K562 (cell line): ENCODE data around the gene CHGA. TPM values are rescaled to one million over a fixed set of nuclear protein-coding genes. Genes with fewer than 3 reads are reported as not detected.

Experiments
- ATAC-seq: fragments of 200-7000 bp; cut with Tn5 transposase; 3 replicates; pipeline ENCODE4 v1.9.1; 2020; ENCODE audit warnings: moderate library complexity
- BruUV-seq: library from RNA; stranded (reverse); fragments of 400-500 nt; replicated peaks from 2 replicates; lab custom pipeline; 2021; lab: Mats Ljungman, UMichigan
- CTCF ChIA-PET: fragments of 300-600 bp; formaldehyde crosslinking; extraction: SDS; loops from one replicate; lab custom pipeline; 2021; ENCODE audit warnings: low intra/inter-chr PET ratio; lab: Yijun Ruan, JAX
- POLR2A ChIA-PET: fragments of 300-600, 350-650 bp; sonication (Branson Sonifier 250); formaldehyde crosslinking; extraction: SDS; loops from one replicate; lab custom pipeline; 2021; ENCODE audit warnings: antibody characterized with exemption, inconsistent platforms; lab: Yijun Ruan, JAX
- DNase-seq, 4 experiments: peaks; one replicate each; pipeline versions ENCODE4 v3.0.0 to v3.0.0-alpha.2; 2011 to 2018; ENCODE audit warnings: low spot score in 3 of 4, mixed read lengths in 3 of 4; ENCODE audit errors: extremely low read depth in 1 of 4
- FAIRE-seq: peaks from 2 replicates; lab custom pipeline; 2011; peaks lifted over from hg19 to GRCh38; lab: Jason Lieb, UNC
- H2AFZ ChIP-seq: 2 replicates; pipeline ENCODE4 v1.6.0; 2011; ENCODE audit warnings: low read depth, low read length, control low read depth, inconsistent platforms
- H3K27ac ChIP-seq: fragments of 200-600 bp; 3 replicates; pipeline ENCODE4 v1.8.0; 2011; ENCODE audit warnings: low read depth, mild to moderate bottlenecking, control low read depth, inconsistent platforms, low read length, moderate library complexity, mixed read lengths; ENCODE audit errors: extremely low read depth
- H3K27me3 ChIP-seq, 2 experiments: fragments of 300-600 bp in 1 of 2; 2 replicates in 1 of 2; 3 replicates in 1 of 2; pipeline versions ENCODE4 v1.6.0 to v1.8.0; 2011; ENCODE audit warnings: inconsistent platforms in 2 of 2, low read length in 2 of 2, mild to moderate bottlenecking in 1 of 2, mixed read lengths in 1 of 2, moderate library complexity in 1 of 2; ENCODE audit not compliant: control insufficient read depth in 2 of 2, insufficient read depth in 2 of 2
- H3K36me3 ChIP-seq: fragments of 300-600 bp; 3 replicates; pipeline ENCODE4 v1.8.0; 2011; ENCODE audit warnings: mild to moderate bottlenecking, low read length, inconsistent platforms; ENCODE audit not compliant: control insufficient read depth, insufficient read depth
- H3K4me1 ChIP-seq, 2 experiments: fragments of 200-600 bp in 1 of 2; replicated peaks in 1 of 2; 2 replicates in 1 of 2; 3 replicates in 1 of 2; pipeline versions ENCODE4 v1.5.1 to v1.8.0; 2011; ENCODE audit warnings: inconsistent platforms in 2 of 2, low read length in 2 of 2, mild to moderate bottlenecking in 1 of 2, mixed read lengths in 1 of 2, moderate library complexity in 1 of 2; ENCODE audit not compliant: control insufficient read depth in 2 of 2, insufficient read depth in 2 of 2
- H3K4me2 ChIP-seq: 2 replicates; pipeline ENCODE4 v1.6.1; 2011; ENCODE audit warnings: low read length, control low read depth, inconsistent platforms, mixed read lengths; ENCODE audit not compliant: insufficient read depth
- H3K4me3 ChIP-seq: fragments of 200-600 bp; sonication (generic), shearing (Covaris generic); 2 replicates; pipeline ENCODE4 v1.5.1; 2016; ENCODE audit warnings: control low read depth, inconsistent platforms
- H3K79me2 ChIP-seq: fragments of 200-600 bp; 3 replicates; pipeline ENCODE4 v1.8.0; 2011; ENCODE audit warnings: low read length, inconsistent platforms; ENCODE audit not compliant: control insufficient read depth, insufficient read depth
- H3K9ac ChIP-seq, 2 experiments: 2 replicates each; pipeline versions ENCODE4 v1.6.0 to v1.6.1; 2011; ENCODE audit warnings: low read depth in 2 of 2, low read length in 2 of 2, control low read depth in 1 of 2, inconsistent platforms in 1 of 2, mild to moderate bottlenecking in 1 of 2, mixed read lengths in 1 of 2; ENCODE audit not compliant: insufficient read depth in 1 of 2
- H3K9me1 ChIP-seq: one replicate; pipeline ENCODE4 v1.6.0; 2011; ENCODE audit warnings: inconsistent platforms, mild to moderate bottlenecking, low read length, moderate library complexity; ENCODE audit not compliant: control insufficient read depth, insufficient read depth
- H3K9me3 ChIP-seq: replicated peaks from 2 replicates; pipeline ENCODE4 v1.5.1; 2011; ENCODE audit warnings: low read depth, low read length, inconsistent platforms; ENCODE audit not compliant: control insufficient read depth, insufficient read depth
- H4K20me1 ChIP-seq: replicated peaks from 2 replicates; pipeline ENCODE4 v1.6.1; 2011; ENCODE audit warnings: low read length, inconsistent platforms, mixed read lengths; ENCODE audit not compliant: control insufficient read depth, insufficient read depth
- FUS ChIP-seq: fragments of 200-400 bp; formaldehyde crosslinking; optimal IDR thresholded peaks from 2 replicates; pipeline ENCODE3; 2017; ENCODE audit warnings: low read depth, low read length
- HNRNPH1 ChIP-seq: fragments of 200-400 bp; formaldehyde crosslinking; optimal IDR thresholded peaks from 2 replicates; pipeline ENCODE3; 2017; ENCODE audit warnings: low read depth, mild to moderate bottlenecking, low read length, moderate library complexity
- NRF1 ChIP-seq, 2 experiments: fragments of 450-650 bp; IDR thresholded peaks in 1 of 2; conservative IDR thresholded peaks in 1 of 2; 2 replicates each; pipeline ENCODE4 v1.6.1; 2014; ENCODE audit warnings: mild to moderate bottlenecking in 2 of 2
- SRSF3 ChIP-seq: fragments of 200-400 bp; formaldehyde crosslinking; IDR thresholded peaks from 2 replicates; pipeline ENCODE4 v1.6.1; 2016; ENCODE audit warnings: mild to moderate bottlenecking, low read length, moderate library complexity; ENCODE audit not compliant: insufficient read depth
- ZEB2 ChIP-seq: fragments of 450-650 bp; IDR thresholded peaks from 2 replicates; pipeline ENCODE4 v1.6.1; 2016
- ZNF707 ChIP-seq: fragments of 250-450 bp; sonication (Bioruptor Pico); conservative IDR thresholded peaks from 2 replicates; pipeline ENCODE4 v1.8.0; 2022; ENCODE audit warnings: inconsistent platforms, mild to moderate bottlenecking, moderate library complexity
- WGBS: fragments of 100-300 bp; shearing (Covaris generic); methylation state at CpG from one replicate; pipeline ENCODE4 v1.1.6; 2016; ENCODE audit warnings: low coverage, mixed read lengths; ENCODE audit not compliant: insufficient coverage; ENCODE audit errors: missing lambda C conversion rate; 5-methylcytosine and 5-hydroxymethylcytosine counted together
- in situ Hi-C: fragments of 300-500 bp; cut with MboI; formaldehyde crosslinking; loops from 4 replicates; pipeline ENCODE4 v1.15.0; 2018; ENCODE audit warnings: inconsistent platforms, mixed read lengths
- intact Hi-C: fragments of 100-400 bp; cut with micrococcal nuclease; formaldehyde crosslinking; loops from 2 replicates; pipeline ENCODE4 v1.14.2; 2022
- polyA plus RNA-seq, 8 experiments: library from polyadenylated mRNA; depleted of rRNA in 4 of 8; stranded (reverse) in 5 of 8; unstranded in 3 of 8; fragments of >200 nt; fragmentation: Nextera tagmentation in 2 of 8; fragmentation: Illumina TruSeq in 1 of 8; extraction: Ambion mirVana in 2 of 8; extraction: Trizol in 1 of 8; gene quantifications; 2 replicates each; pipeline versions ENCODE4 v1.2.1 to v1.2.3, GENCODE V29; 2011 to 2014; ENCODE audit warnings: inconsistent platforms in 1 of 8, missing spikeins in 1 of 8
- total RNA-seq, 7 experiments: library from RNA; depleted of rRNA in 6 of 7; stranded (reverse); fragments of >200 nt in 6 of 7; fragmentation: Illumina TruSeq in 2 of 7; extraction: Trizol in 2 of 7; gene quantifications; 2 replicates each; pipeline versions ENCODE4 v1.2.1 to v1.2.3, GENCODE V29; 2011 to 2021; ENCODE audit warnings: low replicate concordance in 1 of 7
- TF ChIP-seq, protein P1 (sequence below), 2 experiments: IDR thresholded peaks; 2 replicates each; pipeline ENCODE4 v1.6.1; 2011; ENCODE audit warnings: borderline replicate concordance in 1 of 2, control low read depth in 1 of 2, low read depth in 1 of 2, low read length in 1 of 2, mild to moderate bottlenecking in 1 of 2, mixed read lengths in 1 of 2, moderate library complexity in 1 of 2; ENCODE audit not compliant: insufficient read depth in 1 of 2, insufficient read length in 1 of 2, poor library complexity in 1 of 2, severe bottlenecking in 1 of 2; ENCODE audit errors: extremely low read depth in 1 of 2
- TF ChIP-seq, protein P2 (sequence below): fragments of 450-650 bp; formaldehyde crosslinking; IDR thresholded peaks from 2 replicates; pipeline ENCODE4 v1.4.0; 2020; ENCODE audit warnings: mild to moderate bottlenecking, moderate library complexity
- TF ChIP-seq, protein P3 (sequence below): sonication (generic); formaldehyde crosslinking; IDR thresholded peaks from 2 replicates; pipeline ENCODE4 v1.8.0; 2023; ENCODE audit warnings: mild to moderate bottlenecking, missing genetic modification reagents
- TF ChIP-seq, protein P4 (sequence below): sonication (generic); formaldehyde crosslinking; IDR thresholded peaks from 2 replicates; pipeline ENCODE4 v1.8.0; 2023; ENCODE audit warnings: missing genetic modification reagents, mild to moderate bottlenecking, borderline replicate concordance

The CHGA gene
- total and polyA plus RNA-seq, 9 of the 15 experiments (the other 6 are each of a cell fraction or from before 2014, with no cell fraction given) = not detected

DNA sequence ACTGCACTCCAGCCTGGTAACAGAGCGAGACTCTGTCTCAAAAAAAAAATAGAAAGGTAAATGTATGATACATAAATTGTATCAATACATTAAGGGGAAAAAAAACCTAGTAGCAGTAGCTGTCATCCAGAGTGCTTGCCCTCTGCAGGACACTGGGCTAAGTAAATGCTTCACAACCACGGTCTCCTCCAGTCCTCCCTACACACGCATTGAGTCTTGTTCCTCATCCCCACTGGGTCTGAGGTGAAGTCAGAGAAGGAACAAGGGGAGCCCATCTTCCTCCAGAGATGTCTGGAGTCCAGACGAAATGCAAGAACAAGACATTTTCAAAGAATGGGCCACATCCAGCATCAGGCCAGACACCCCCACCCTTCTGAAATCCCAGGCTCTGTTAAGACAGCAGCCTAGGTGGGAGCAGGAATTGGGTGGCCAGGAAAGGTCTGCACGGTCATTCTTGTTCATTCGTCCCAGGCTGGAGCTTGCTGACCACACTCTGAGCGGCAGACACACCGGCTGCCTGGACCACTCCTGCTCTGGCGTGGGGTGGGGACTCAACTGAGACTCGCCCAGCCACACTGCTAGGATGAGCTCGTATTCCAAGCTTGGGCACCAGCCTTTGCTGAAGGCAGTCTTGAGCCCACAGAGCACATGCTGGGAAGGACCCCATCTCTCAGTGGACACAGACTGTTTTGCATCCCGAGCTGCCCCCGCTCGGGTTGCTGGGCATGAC is 45.5 kb downstream of the CHGA start:
- POLR2A ChIA-PET = interaction anchor here (0.6 kb wide), 1 partner anchor 500 kb away, joined by 3 read pairs; no protein-coding TSS in a partner anchor
- no peak overlapping the region; a peak in 1 of 4 replicates for H3K9ac ChIP-seq
- H3K27me3 ChIP-seq = no peaks in the 10 kb centered on the region
- H3K4me1 ChIP-seq = peaks cover 0 to 6% of the 10 kb centered on the region in 2 experiments; a peak in 1 of 5 replicates
- no peaks in the 10 kb centered on the region for H3K36me3 ChIP-seq
- no peak overlapping the region for H2AFZ ChIP-seq
- ATAC-seq = no peak
- WGBS = 67% methylated on average over 11 of the region's 14 CpGs
- H3K4me2 ChIP-seq = no peak overlapping the region
- no peak for TF ChIP-seq SRSF3
- TF ChIP-seq, protein P1, sequence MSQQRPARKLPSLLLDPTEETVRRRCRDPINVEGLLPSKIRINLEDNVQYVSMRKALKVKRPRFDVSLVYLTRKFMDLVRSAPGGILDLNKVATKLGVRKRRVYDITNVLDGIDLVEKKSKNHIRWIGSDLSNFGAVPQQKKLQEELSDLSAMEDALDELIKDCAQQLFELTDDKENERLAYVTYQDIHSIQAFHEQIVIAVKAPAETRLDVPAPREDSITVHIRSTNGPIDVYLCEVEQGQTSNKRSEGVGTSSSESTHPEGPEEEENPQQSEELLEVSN (IDR thresholded peaks at IDR 0.05; ENCODE audit: borderline replicate concordance in 1 of 2, extremely low read depth in 1 of 2, insufficient read depth in 1 of 2, insufficient read length in 1 of 2, low read depth in 1 of 2, low read length in 1 of 2, poor library complexity in 1 of 2, severe bottlenecking in 1 of 2) = no peak
- TF ChIP-seq, protein P2, sequence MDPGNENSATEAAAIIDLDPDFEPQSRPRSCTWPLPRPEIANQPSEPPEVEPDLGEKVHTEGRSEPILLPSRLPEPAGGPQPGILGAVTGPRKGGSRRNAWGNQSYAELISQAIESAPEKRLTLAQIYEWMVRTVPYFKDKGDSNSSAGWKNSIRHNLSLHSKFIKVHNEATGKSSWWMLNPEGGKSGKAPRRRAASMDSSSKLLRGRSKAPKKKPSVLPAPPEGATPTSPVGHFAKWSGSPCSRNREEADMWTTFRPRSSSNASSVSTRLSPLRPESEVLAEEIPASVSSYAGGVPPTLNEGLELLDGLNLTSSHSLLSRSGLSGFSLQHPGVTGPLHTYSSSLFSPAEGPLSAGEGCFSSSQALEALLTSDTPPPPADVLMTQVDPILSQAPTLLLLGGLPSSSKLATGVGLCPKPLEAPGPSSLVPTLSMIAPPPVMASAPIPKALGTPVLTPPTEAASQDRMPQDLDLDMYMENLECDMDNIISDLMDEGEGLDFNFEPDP (CRISPR knock-in tag) = no peak
- TF ChIP-seq, protein P3, sequence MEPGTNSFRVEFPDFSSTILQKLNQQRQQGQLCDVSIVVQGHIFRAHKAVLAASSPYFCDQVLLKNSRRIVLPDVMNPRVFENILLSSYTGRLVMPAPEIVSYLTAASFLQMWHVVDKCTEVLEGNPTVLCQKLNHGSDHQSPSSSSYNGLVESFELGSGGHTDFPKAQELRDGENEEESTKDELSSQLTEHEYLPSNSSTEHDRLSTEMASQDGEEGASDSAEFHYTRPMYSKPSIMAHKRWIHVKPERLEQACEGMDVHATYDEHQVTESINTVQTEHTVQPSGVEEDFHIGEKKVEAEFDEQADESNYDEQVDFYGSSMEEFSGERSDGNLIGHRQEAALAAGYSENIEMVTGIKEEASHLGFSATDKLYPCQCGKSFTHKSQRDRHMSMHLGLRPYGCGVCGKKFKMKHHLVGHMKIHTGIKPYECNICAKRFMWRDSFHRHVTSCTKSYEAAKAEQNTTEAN = no peak
- no peak for TF ChIP-seq ZNF707 (CRISPR knock-in tag)
- TF ChIP-seq HNRNPH1 = no peak
- TF ChIP-seq FUS = no peak
- TF ChIP-seq, protein P4, sequence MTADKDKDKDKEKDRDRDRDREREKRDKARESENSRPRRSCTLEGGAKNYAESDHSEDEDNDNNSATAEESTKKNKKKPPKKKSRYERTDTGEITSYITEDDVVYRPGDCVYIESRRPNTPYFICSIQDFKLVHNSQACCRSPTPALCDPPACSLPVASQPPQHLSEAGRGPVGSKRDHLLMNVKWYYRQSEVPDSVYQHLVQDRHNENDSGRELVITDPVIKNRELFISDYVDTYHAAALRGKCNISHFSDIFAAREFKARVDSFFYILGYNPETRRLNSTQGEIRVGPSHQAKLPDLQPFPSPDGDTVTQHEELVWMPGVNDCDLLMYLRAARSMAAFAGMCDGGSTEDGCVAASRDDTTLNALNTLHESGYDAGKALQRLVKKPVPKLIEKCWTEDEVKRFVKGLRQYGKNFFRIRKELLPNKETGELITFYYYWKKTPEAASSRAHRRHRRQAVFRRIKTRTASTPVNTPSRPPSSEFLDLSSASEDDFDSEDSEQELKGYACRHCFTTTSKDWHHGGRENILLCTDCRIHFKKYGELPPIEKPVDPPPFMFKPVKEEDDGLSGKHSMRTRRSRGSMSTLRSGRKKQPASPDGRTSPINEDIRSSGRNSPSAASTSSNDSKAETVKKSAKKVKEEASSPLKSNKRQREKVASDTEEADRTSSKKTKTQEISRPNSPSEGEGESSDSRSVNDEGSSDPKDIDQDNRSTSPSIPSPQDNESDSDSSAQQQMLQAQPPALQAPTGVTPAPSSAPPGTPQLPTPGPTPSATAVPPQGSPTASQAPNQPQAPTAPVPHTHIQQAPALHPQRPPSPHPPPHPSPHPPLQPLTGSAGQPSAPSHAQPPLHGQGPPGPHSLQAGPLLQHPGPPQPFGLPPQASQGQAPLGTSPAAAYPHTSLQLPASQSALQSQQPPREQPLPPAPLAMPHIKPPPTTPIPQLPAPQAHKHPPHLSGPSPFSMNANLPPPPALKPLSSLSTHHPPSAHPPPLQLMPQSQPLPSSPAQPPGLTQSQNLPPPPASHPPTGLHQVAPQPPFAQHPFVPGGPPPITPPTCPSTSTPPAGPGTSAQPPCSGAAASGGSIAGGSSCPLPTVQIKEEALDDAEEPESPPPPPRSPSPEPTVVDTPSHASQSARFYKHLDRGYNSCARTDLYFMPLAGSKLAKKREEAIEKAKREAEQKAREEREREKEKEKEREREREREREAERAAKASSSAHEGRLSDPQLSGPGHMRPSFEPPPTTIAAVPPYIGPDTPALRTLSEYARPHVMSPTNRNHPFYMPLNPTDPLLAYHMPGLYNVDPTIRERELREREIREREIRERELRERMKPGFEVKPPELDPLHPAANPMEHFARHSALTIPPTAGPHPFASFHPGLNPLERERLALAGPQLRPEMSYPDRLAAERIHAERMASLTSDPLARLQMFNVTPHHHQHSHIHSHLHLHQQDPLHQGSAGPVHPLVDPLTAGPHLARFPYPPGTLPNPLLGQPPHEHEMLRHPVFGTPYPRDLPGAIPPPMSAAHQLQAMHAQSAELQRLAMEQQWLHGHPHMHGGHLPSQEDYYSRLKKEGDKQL (CRISPR knock-in tag) = no peak
- TF ChIP-seq NRF1 (conservative IDR thresholded peaks at IDR 0.05 in 1 of 2, IDR thresholded peaks at IDR 0.05 in 1 of 2) = no peak
- no peak for TF ChIP-seq ZEB2
- H3K4me3 ChIP-seq = no peak overlapping the region
- peaks cover 4% of the 10 kb centered on the region; the same call in 1 of the 3 replicates for H3K79me2 ChIP-seq
- H3K9me1 ChIP-seq = no peaks in the 10 kb centered on the region
- intact Hi-C loops = no loop called here
- no peak overlapping the region for H3K27ac ChIP-seq
- in situ Hi-C loops = no loop called here
- CTCF ChIA-PET = no interaction called here
- no TSS peak for BruUV-seq
- no peaks in the 10 kb centered on the region for H3K9me3 ChIP-seq
- H4K20me1 ChIP-seq = no peaks in the 10 kb centered on the region
- no peak for DNase-seq
- no peak for FAIRE-seq
